ENCODE results near the gene NTRK3.

DNA sequence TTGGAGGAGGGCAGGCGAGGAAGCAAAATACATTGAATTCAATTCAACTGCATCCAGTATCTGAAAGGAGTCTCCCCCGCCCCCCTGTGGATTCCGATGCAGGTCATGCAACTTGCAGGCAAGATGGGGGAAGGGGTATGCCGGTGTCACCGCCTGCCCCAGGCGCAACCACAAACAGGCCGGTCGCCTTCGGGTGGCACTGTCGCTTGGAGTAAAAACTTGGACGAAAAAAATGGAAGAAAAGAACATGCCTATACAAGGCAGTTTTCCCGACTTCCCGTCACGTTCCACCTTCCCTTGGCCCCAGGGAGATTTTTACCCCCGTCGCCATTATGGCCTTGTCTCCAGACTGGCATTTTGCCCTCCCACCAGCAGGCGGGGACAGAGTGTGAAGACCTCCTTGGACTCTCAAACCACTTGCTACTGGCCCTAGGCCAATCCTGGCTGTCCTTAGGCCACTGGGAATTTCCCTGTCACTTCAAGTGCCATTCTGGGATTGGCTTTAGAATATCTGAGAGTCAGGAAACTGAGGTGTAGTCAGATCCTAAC is 1.6 kb upstream of the NTRK3 start:
- no peak for TF ChIP-seq HNF4G (IDR thresholded peaks at IDR 0.05; ENCODE audit: borderline replicate concordance, low read depth, low read length)
- no peak for TF ChIP-seq HNF4G (CRISPR knock-in tag; IDR thresholded peaks at IDR 0.05; ENCODE audit: borderline replicate concordance, low read depth)
- no peak for TF ChIP-seq MTF2 (CRISPR knock-in tag; IDR thresholded peaks at IDR 0.05; ENCODE audit: borderline replicate concordance)
- TF ChIP-seq CBX2 (IDR thresholded peaks at IDR 0.05; ENCODE audit: low read depth, low read length), result no peak
- no peak for TF ChIP-seq CBX2 (CRISPR knock-in tag; IDR thresholded peaks at IDR 0.05; ENCODE audit: low read depth)
- TF ChIP-seq ZNF274 (CRISPR knock-in tag; IDR thresholded peaks at IDR 0.05), result no peak
- TF ChIP-seq ZNF670 (CRISPR knock-in tag; IDR thresholded peaks at IDR 0.05; ENCODE audit: borderline replicate concordance), result no peak
- TF ChIP-seq RBAK (CRISPR knock-in tag; IDR thresholded peaks at IDR 0.05), result no peak
- TF ChIP-seq ZNF326 (CRISPR knock-in tag; IDR thresholded peaks at IDR 0.05; ENCODE audit: borderline replicate concordance), result no peak
